ENCODE results near the gene SECISBP2.

DNA sequence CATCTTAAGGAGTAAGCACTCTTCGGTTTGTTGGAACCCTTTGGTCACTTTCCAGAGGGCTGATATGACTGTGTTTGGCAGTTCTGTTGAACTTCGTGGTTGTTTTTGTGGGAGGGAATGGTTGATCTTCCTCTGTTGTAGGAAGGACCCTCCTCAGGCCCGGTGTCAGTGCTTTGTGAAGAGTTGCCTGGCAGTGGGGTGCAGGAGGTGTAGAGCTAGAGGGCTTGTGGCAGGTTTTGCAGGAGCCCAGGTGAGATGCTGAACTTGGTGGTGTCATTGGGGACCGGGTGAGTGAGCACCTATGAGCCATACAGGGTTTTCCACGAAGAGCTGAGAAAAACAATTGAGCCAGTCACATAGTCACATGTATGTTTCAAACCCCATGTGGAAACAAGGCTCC is 27.2 kb downstream of the SECISBP2 start:
- TF ChIP-seq, protein P1, sequence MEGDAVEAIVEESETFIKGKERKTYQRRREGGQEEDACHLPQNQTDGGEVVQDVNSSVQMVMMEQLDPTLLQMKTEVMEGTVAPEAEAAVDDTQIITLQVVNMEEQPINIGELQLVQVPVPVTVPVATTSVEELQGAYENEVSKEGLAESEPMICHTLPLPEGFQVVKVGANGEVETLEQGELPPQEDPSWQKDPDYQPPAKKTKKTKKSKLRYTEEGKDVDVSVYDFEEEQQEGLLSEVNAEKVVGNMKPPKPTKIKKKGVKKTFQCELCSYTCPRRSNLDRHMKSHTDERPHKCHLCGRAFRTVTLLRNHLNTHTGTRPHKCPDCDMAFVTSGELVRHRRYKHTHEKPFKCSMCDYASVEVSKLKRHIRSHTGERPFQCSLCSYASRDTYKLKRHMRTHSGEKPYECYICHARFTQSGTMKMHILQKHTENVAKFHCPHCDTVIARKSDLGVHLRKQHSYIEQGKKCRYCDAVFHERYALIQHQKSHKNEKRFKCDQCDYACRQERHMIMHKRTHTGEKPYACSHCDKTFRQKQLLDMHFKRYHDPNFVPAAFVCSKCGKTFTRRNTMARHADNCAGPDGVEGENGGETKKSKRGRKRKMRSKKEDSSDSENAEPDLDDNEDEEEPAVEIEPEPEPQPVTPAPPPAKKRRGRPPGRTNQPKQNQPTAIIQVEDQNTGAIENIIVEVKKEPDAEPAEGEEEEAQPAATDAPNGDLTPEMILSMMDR (conservative IDR thresholded peaks at IDR 0.05; ENCODE audit: low read depth, low read length): no peak
- TF ChIP-seq EZH2 (IDR thresholded peaks at IDR 0.05; ENCODE audit: low read length, unreplicated experiment) (no peak), EZH2phosphoT487 (IDR thresholded peaks at IDR 0.05; ENCODE audit: borderline replicate concordance, low read length) (no peak)

Measured in PC-3 (cell line).